PC-9 (cell line): Measurements from ENCODE around the gene GPR143. TPM values are rescaled to one million over a fixed set of nuclear protein-coding genes. Genes with fewer than 3 reads are reported as not detected.

Source experiments
- BruUV-seq: library from RNA; stranded (reverse); fragments of 400-500 nt; replicated peaks from 2 replicates; lab custom pipeline; 2021; lab: Mats Ljungman, UMichigan
- CTCF ChIA-PET: fragments of 300-600 bp; sonication (Branson Sonifier 250); formaldehyde crosslinking; loops from one replicate; lab custom pipeline; 2022; ENCODE audit warnings: antibody characterized with exemption; lab: Charles Lee
- POLR2A ChIA-PET: fragments of 300-600 bp; sonication (Branson Sonifier 250); formaldehyde crosslinking; loops from one replicate; lab custom pipeline; 2022; ENCODE audit warnings: antibody characterized with exemption; ENCODE audit not compliant: unreplicated experiment; lab: Charles Lee
- DNase-seq, 2 experiments: peaks; one replicate each; pipeline versions ENCODE4 v3.0.0 to v3.0.0-alpha.2; 2015 to 2022; ENCODE audit warnings: mixed read lengths in 1 of 2
- H2AFZ ChIP-seq: fragments of 200-600 bp; sonication (generic); 2 replicates; pipeline ENCODE4 v1.8.1; 2017; ENCODE audit warnings: antibody characterized with exemption
- H3F3A ChIP-seq: fragments of 200-600 bp; sonication (generic); 2 replicates; pipeline ENCODE4 v1.8.1; 2017; ENCODE audit warnings: antibody characterized with exemption, mild to moderate bottlenecking, low read depth; ENCODE audit not compliant: insufficient read depth
- H3K27ac ChIP-seq: fragments of 200-600 bp; sonication (generic); 2 replicates; pipeline ENCODE4 v1.6.1; 2016; ENCODE audit warnings: mixed run types
- H3K27me3 ChIP-seq: fragments of 200-600 bp; sonication (generic); 2 replicates; pipeline ENCODE4 v1.6.1; 2016; ENCODE audit warnings: low read depth, mixed run types; ENCODE audit not compliant: insufficient read depth
- H3K36me3 ChIP-seq: fragments of 200-600 bp; sonication (generic); 2 replicates; pipeline ENCODE4 v1.6.1; 2016; ENCODE audit warnings: low read depth, mixed run types
- H3K4me1 ChIP-seq: fragments of 200-600 bp; sonication (generic); replicated peaks from 2 replicates; pipeline ENCODE4 v1.6.1; 2016; ENCODE audit warnings: mixed run types; ENCODE audit not compliant: insufficient read depth
- H3K4me2 ChIP-seq: fragments of 200-600 bp; sonication (generic); 2 replicates; pipeline ENCODE4 v1.6.1; 2017; ENCODE audit warnings: mixed run types
- H3K4me3 ChIP-seq: fragments of 200-600 bp; sonication (generic); 2 replicates; pipeline ENCODE4 v1.6.1; 2016; ENCODE audit warnings: mixed run types
- H3K79me2 ChIP-seq: fragments of 200-600 bp; sonication (generic); 2 replicates; pipeline ENCODE4 v1.6.1; 2017; ENCODE audit warnings: low read depth, mixed run types
- H3K9me2 ChIP-seq: fragments of 200-600 bp; sonication (generic); 2 replicates; pipeline ENCODE4 v1.8.1; 2017; ENCODE audit warnings: mild to moderate bottlenecking; ENCODE audit not compliant: insufficient read depth
- H3K9me3 ChIP-seq: fragments of 200-600 bp; sonication (generic); 2 replicates; pipeline ENCODE4 v1.8.1; 2016; ENCODE audit warnings: low read depth; ENCODE audit not compliant: insufficient read depth
- H4K20me1 ChIP-seq: fragments of 200-600 bp; sonication (generic); 2 replicates; pipeline ENCODE4 v1.8.1; 2017; ENCODE audit not compliant: insufficient read depth
- CTCF ChIP-seq: fragments of 200-600 bp; sonication (generic); conservative IDR thresholded peaks from 2 replicates; pipeline ENCODE4 v1.6.1; 2017; ENCODE audit warnings: mixed run types, antibody characterized with exemption, mild to moderate bottlenecking, moderate library complexity
- EZH2 ChIP-seq: fragments of 200-600 bp; sonication (generic); IDR thresholded peaks from 2 replicates; pipeline ENCODE4 v1.8.0; 2017; ENCODE audit warnings: antibody characterized with exemption, low read depth
- intact Hi-C: fragments of 100-400 bp; cut with micrococcal nuclease; formaldehyde crosslinking; loops from one replicate; pipeline ENCODE4 v1.10.0; 2022; ENCODE audit not compliant: unreplicated experiment
- total RNA-seq: library from RNA; stranded (reverse); gene quantifications from 2 replicates; pipeline ENCODE4 v1.2.3, GENCODE V29; 2021

Gene GPR143
- total RNA-seq, 1 experiment from 2014 or later = not detected

- no peak overlapping the region for H2AFZ ChIP-seq
- no peak overlapping the region for H3K4me3 ChIP-seq
- H3K27me3 ChIP-seq = no peaks in the 10 kb centered on the region
- ChIA-PET CTCF (no interaction called here), POLR2A (no interaction called here)
- no peaks in the 10 kb centered on the region for H3K4me1 ChIP-seq
- H3K4me2 ChIP-seq = no peak overlapping the region
- no peak for DNase-seq
- no peaks in the 10 kb centered on the region for H3K9me2 ChIP-seq
- no peaks in the 10 kb centered on the region for H4K20me1 ChIP-seq
- H3F3A ChIP-seq = no peaks in the 10 kb centered on the region
- TF ChIP-seq CTCF (no peak), EZH2 (no peak)
- no peaks in the 10 kb centered on the region for H3K9me3 ChIP-seq
- no peaks in the 10 kb centered on the region for H3K79me2 ChIP-seq
- intact Hi-C loops = no loop called here
- no peaks in the 10 kb centered on the region for H3K36me3 ChIP-seq
- BruUV-seq = no TSS peak
- H3K27ac ChIP-seq = no peak overlapping the region
Measured at GRCh38 chrX:9805956-9806355, 40.3 kb upstream of the GPR143 start.

GRCh38 chrX:9804444-9804843 is 38.8 kb upstream of the GPR143 start:
- BruUV-seq = no TSS peak
- intact Hi-C loops = no loop called here
- Histone ChIP-seq H3K4me3 (no peak overlapping the region), H3K79me2 (no peaks in the 10 kb centered on the region), H4K20me1 (no peaks in the 10 kb centered on the region), H3F3A (no peaks in the 10 kb centered on the region), H2AFZ (no peak overlapping the region), H3K4me1 (no peaks in the 10 kb centered on the region), H3K36me3 (no peaks in the 10 kb centered on the region), H3K27ac (no peak overlapping the region), H3K4me2 (no peak overlapping the region), H3K9me2 (no peaks in the 10 kb centered on the region), H3K27me3 (no peaks in the 10 kb centered on the region), H3K9me3 (no peaks in the 10 kb centered on the region; the same call in 1 of the 2 replicates)
- TF ChIP-seq EZH2 (no peak), CTCF (no peak)
- POLR2A ChIA-PET = no interaction called here
- CTCF ChIA-PET = no interaction called here
- no peak for DNase-seq

- H3K4me1 ChIP-seq = no peaks in the 10 kb centered on the region
- no peak for DNase-seq
- CTCF ChIA-PET = no interaction called here
- no peaks in the 10 kb centered on the region for H3K27me3 ChIP-seq
- TF ChIP-seq EZH2 = no peak
- POLR2A ChIA-PET = no interaction called here
- no peaks in the 10 kb centered on the region for H3K79me2 ChIP-seq
- no peak overlapping the region for H3K27ac ChIP-seq
- H4K20me1 ChIP-seq = no peaks in the 10 kb centered on the region
- no peaks in the 10 kb centered on the region; the same call in 1 of the 2 replicates for H3K9me3 ChIP-seq
- H3K4me3 ChIP-seq = no peak overlapping the region
- no peak overlapping the region for H2AFZ ChIP-seq
- no TSS peak for BruUV-seq
- H3K9me2 ChIP-seq = no peaks in the 10 kb centered on the region
- H3K36me3 ChIP-seq = no peaks in the 10 kb centered on the region
- H3F3A ChIP-seq = no peaks in the 10 kb centered on the region
- intact Hi-C loops = no loop called here
- no peak overlapping the region for H3K4me2 ChIP-seq
Measured at GRCh38 chrX:9802737-9803136, 37.1 kb upstream of the GPR143 start.
